Gastroesophageal sphincter (tissue), 4 donors: ENCODE data around the gene APBA2. TPM values are rescaled to one million over a fixed set of nuclear protein-coding genes. Genes with fewer than 3 reads are reported as not detected.

ENCODE experiments used
- ATAC-seq: fragments of 150-250 bp; one replicate; pipeline ENCODE4 v1.9.1; 2016; ENCODE audit warnings: mild to moderate bottlenecking, moderate library complexity
- H3K27ac ChIP-seq, 4 donors: fragments of 200-600 bp; sonication (generic) in 3 of 4; 1 replicate in 3 of 4; 2 replicates in 1 of 4; pipeline ENCODE4 v1.5.1; 2016 to 2019
- H3K27me3 ChIP-seq: fragments of 200-600 bp; sonication (generic); one replicate; pipeline ENCODE4 v1.5.1; 2019
- H3K36me3 ChIP-seq, 2 donors: fragments of 200-600 bp; sonication (generic); one replicate each; pipeline ENCODE4 v1.5.1; 2019; ENCODE audit warnings: control low read depth in 1 of 2
- H3K4me1 ChIP-seq, 3 donors: fragments of 200-600 bp; sonication (generic); 1 replicate in 2 of 3; 2 replicates in 1 of 3; pipeline ENCODE4 v1.5.1; 2016 to 2019; ENCODE audit warnings: control low read depth in 2 of 3
- H3K4me3 ChIP-seq, 2 donors: fragments of 200-600 bp; sonication (generic); one replicate each; pipeline ENCODE4 v1.5.1; 2019; ENCODE audit warnings: mild to moderate bottlenecking in 1 of 2, moderate library complexity in 1 of 2
- H3K9me3 ChIP-seq, 3 donors: fragments of 200-600 bp; sonication (generic); one replicate each; pipeline ENCODE4 v1.5.1; 2017 to 2019; ENCODE audit warnings: control low read depth in 2 of 3
- CTCF ChIP-seq, 4 experiments: fragments of 200-600 bp in 2 of 4; fragments of 450-650 bp in 2 of 4; sonication (generic) in 1 of 4; IDR thresholded peaks; one replicate each; pipeline ENCODE4 v1.5.1; 2017 to 2019; ENCODE audit warnings: antibody characterized with exemption in 4 of 4, mild to moderate bottlenecking in 2 of 4, moderate library complexity in 2 of 4
- EP300 ChIP-seq: sonication (generic); formaldehyde crosslinking; IDR thresholded peaks from one replicate; pipeline ENCODE4 v1.6.1; 2017; ENCODE audit warnings: antibody characterized with exemption, mild to moderate bottlenecking
- POLR2A ChIP-seq, 2 donors: fragments of 450-650 bp; IDR thresholded peaks; one replicate each; pipeline ENCODE4 v1.6.1; 2017; ENCODE audit warnings: antibody characterized with exemption in 2 of 2, mild to moderate bottlenecking in 2 of 2, moderate library complexity in 1 of 2
- POLR2AphosphoS5 ChIP-seq: sonication (generic); formaldehyde crosslinking; IDR thresholded peaks from one replicate; pipeline ENCODE4 v1.6.1; 2017; ENCODE audit warnings: antibody characterized with exemption
- WGBS, 2 donors: methylation state at CpG; one replicate each; pipeline ENCODE4 v1.1.5; 2018; ENCODE audit warnings: low coverage in 1 of 2; 5-methylcytosine and 5-hydroxymethylcytosine counted together
- total RNA-seq, 4 donors: library from RNA; depleted of rRNA; stranded (reverse); fragments of >200 nt; gene quantifications; one replicate each; pipeline ENCODE4 v1.1.0, GENCODE V29; 2016

Gene APBA2
- total RNA-seq, 4 donors from 2014 or later = 3.1 to 14.9 (median 4.2) TPM

- Histone ChIP-seq H3K4me1 (no peaks in the 10 kb centered on the region), H3K27me3 (peaks cover 1% of the 10 kb centered on the region), H3K4me3 (no peak overlapping the region), H3K27ac (no peak overlapping the region), H3K36me3 (no peaks in the 10 kb centered on the region), H3K9me3 (no peaks in the 10 kb centered on the region)
- 100% methylated on average over 2 of the region's 9 CpGs; no CpG with 5 or more reads in 1 of the 2 donors for WGBS, 2 donors
- no peak for TF ChIP-seq POLR2A (IDR thresholded peaks at IDR 0.05)
- TF ChIP-seq POLR2AphosphoS5 = no peak
- no peak for TF ChIP-seq CTCF (IDR thresholded peaks at IDR 0.05)
- no peak for TF ChIP-seq EP300
- no peak for ATAC-seq
Measured at GRCh38 chr15:28879551-28879950, 6.2 kb upstream of the APBA2 start.

- Histone ChIP-seq H3K4me1 (peaks cover 0 to 6% (median 4%) of the 10 kb centered on the region in 3 donors), H3K36me3 (no peaks in the 10 kb centered on the region), H3K27me3 (peaks cover 13% of the 10 kb centered on the region), H3K27ac (no peak overlapping the region), H3K4me3 (no peak overlapping the region), H3K9me3 (no peaks in the 10 kb centered on the region)
- TF ChIP-seq POLR2AphosphoS5 (no peak), POLR2A (IDR thresholded peaks at IDR 0.05) (no peak), CTCF (IDR thresholded peaks at IDR 0.05) (no peak), EP300 (no peak)
- ATAC-seq = no peak
- 60 to 72% methylated on average over 5 of the region's 5 CpGs for WGBS, 2 donors
Measured at GRCh38 chr15:28880680-28881079, 5.1 kb upstream of the APBA2 start.

- TF ChIP-seq POLR2A (IDR thresholded peaks at IDR 0.05) (no peak), POLR2AphosphoS5 (no peak), EP300 (no peak), CTCF (IDR thresholded peaks at IDR 0.05) (no peak)
- Histone ChIP-seq H3K4me3 (no peak overlapping the region), H3K4me1 (peaks cover 0 to 8% (median 4%) of the 10 kb centered on the region in 3 donors), H3K27ac (no peak overlapping the region), H3K9me3 (no peaks in the 10 kb centered on the region), H3K27me3 (peaks cover 17% of the 10 kb centered on the region), H3K36me3 (no peaks in the 10 kb centered on the region)
- no peak for ATAC-seq
- no CpG with 5 or more reads among the region's 3 CpGs for WGBS, 2 donors
Measured at GRCh38 chr15:28881170-28881569, 4.6 kb upstream of the APBA2 start.

- Histone ChIP-seq H3K4me3 (no peak overlapping the region), H3K27me3 (peaks cover 22% of the 10 kb centered on the region), H3K36me3 (no peaks in the 10 kb centered on the region), H3K9me3 (no peaks in the 10 kb centered on the region), H3K27ac (no peak overlapping the region), H3K4me1 (peaks cover 0 to 13% (median 7%) of the 10 kb centered on the region in 3 donors)
- WGBS, 2 donors = 86 to 92% methylated on average over 1 of the region's 1 CpG
- no peak for TF ChIP-seq EP300
- no peak for TF ChIP-seq CTCF (IDR thresholded peaks at IDR 0.05)
- TF ChIP-seq POLR2A (IDR thresholded peaks at IDR 0.05) = no peak
- TF ChIP-seq POLR2AphosphoS5 = no peak
- ATAC-seq = no peak
Measured at GRCh38 chr15:28881600-28881999, 4.2 kb upstream of the APBA2 start.

GRCh38 chr15:28884151-28884940 is 1.4 kb upstream of the APBA2 start:
- no peak for ATAC-seq
- Histone ChIP-seq H3K27me3 (peaks cover 35% of the 10 kb centered on the region), H3K4me1 (peaks cover 0 to 18% (median 10%) of the 10 kb centered on the region in 3 donors), H3K9me3 (no peaks in the 10 kb centered on the region), H3K27ac (no peak overlapping the region), H3K36me3 (no peaks in the 10 kb centered on the region), H3K4me3 (no peak overlapping the region)
- WGBS, 2 donors = 86 to 98% methylated on average over 4 to 6 of the region's 11 CpGs
- TF ChIP-seq CTCF (IDR thresholded peaks at IDR 0.05) (no peak), POLR2A (IDR thresholded peaks at IDR 0.05) (no peak), POLR2AphosphoS5 (no peak), EP300 (no peak)
